Neural cell (in vitro differentiated cells): ENCODE measurements around the gene PGRMC2. TPM values are rescaled to one million over a fixed set of nuclear protein-coding genes. Genes with fewer than 3 reads are reported as not detected.

Experiments used
- H2AFZ ChIP-seq: fragments of 200-600, 300-800 bp; sonication (generic), shearing (Covaris generic); 2 replicates; pipeline ENCODE4 v1.6.0; 2014; ENCODE audit warnings: low read depth, mild to moderate bottlenecking, antibody characterized with exemption, low read length, moderate library complexity
- H3F3A ChIP-seq: fragments of 200-600 bp; shearing (Covaris generic); 2 replicates; pipeline ENCODE4 v1.6.1; 2016; ENCODE audit warnings: mild to moderate bottlenecking, moderate library complexity, mixed read lengths, antibody characterized with exemption, low read length; ENCODE audit not compliant: insufficient read depth, poor library complexity, severe bottlenecking
- H3K27ac ChIP-seq: fragments of 200-600, 300-800 bp; sonication (generic), shearing (Covaris generic); 2 replicates; pipeline ENCODE4 v1.5.1; 2014; ENCODE audit warnings: mild to moderate bottlenecking, low read length, moderate library complexity
- H3K27me3 ChIP-seq: fragments of 300-800, 200-600 bp; sonication (generic), shearing (Covaris generic); 2 replicates; pipeline ENCODE4 v1.6.0; 2014; ENCODE audit warnings: mild to moderate bottlenecking, low read depth, low read length, moderate library complexity; ENCODE audit not compliant: insufficient read depth
- H3K36me3 ChIP-seq: fragments of 300-800, 200-600 bp; sonication (generic), shearing (Covaris generic); 2 replicates; pipeline ENCODE4 v1.5.1; 2014; ENCODE audit warnings: mild to moderate bottlenecking, antibody characterized with exemption, low read length, moderate library complexity; ENCODE audit not compliant: insufficient read depth
- H3K4me2 ChIP-seq: fragments of 300-800, 200-600 bp; sonication (generic), shearing (Covaris generic); 2 replicates; pipeline ENCODE4 v1.6.0; 2014; ENCODE audit warnings: mild to moderate bottlenecking, low read length
- H3K4me3 ChIP-seq: fragments of 300-800, 200-600 bp; sonication (generic), shearing (Covaris generic); 2 replicates; pipeline ENCODE4 v1.5.1; 2014; ENCODE audit warnings: mild to moderate bottlenecking, low read length, moderate library complexity
- H3K79me2 ChIP-seq: fragments of 200-600 bp; shearing (Covaris generic); replicated peaks from 2 replicates; pipeline ENCODE4 v1.6.0; 2014; ENCODE audit warnings: mild to moderate bottlenecking, low read length, moderate library complexity; ENCODE audit not compliant: insufficient read depth
- H3K9ac ChIP-seq: fragments of 300-800, 200-600 bp; sonication (generic), shearing (Covaris generic); 2 replicates; pipeline ENCODE4 v1.6.1; 2016; ENCODE audit warnings: mild to moderate bottlenecking, low read length, mixed read lengths
- H3K9me2 ChIP-seq: fragments of 200-600 bp; shearing (Covaris generic); 2 replicates; pipeline ENCODE4 v1.6.1; 2016; ENCODE audit warnings: mild to moderate bottlenecking, low read length, mixed read lengths; ENCODE audit not compliant: insufficient read depth
- H3K9me3 ChIP-seq: fragments of 200-600, 300-800 bp; sonication (generic), shearing (Covaris generic); 2 replicates; pipeline ENCODE4 v1.6.1; 2016; ENCODE audit warnings: mild to moderate bottlenecking, mixed run types, low read length, moderate library complexity, mixed read lengths
- H4K20me1 ChIP-seq: fragments of 200-600 bp; shearing (Covaris generic); 2 replicates; pipeline ENCODE4 v1.6.1; 2016; ENCODE audit warnings: mild to moderate bottlenecking, mixed run types; ENCODE audit not compliant: insufficient read depth
- CTCF ChIP-seq: fragments of 450-650 bp; IDR thresholded peaks from 2 replicates; pipeline ENCODE4 v1.5.1; 2014; ENCODE audit warnings: antibody characterized with exemption, mild to moderate bottlenecking, moderate library complexity; ENCODE audit not compliant: poor library complexity, severe bottlenecking
- EP300 ChIP-seq: fragments of 450-650 bp; conservative IDR thresholded peaks from 2 replicates; pipeline ENCODE4 v1.6.1; 2014; ENCODE audit warnings: antibody characterized with exemption, mild to moderate bottlenecking, moderate library complexity; ENCODE audit not compliant: poor library complexity, severe bottlenecking
- EZH2 ChIP-seq: fragments of 200-600, 300-800 bp; shearing (Covaris generic), sonication (generic); IDR thresholded peaks from 2 replicates; pipeline ENCODE4 v1.6.1; 2014; ENCODE audit warnings: antibody characterized with exemption, low read length, borderline replicate concordance, mild to moderate bottlenecking; ENCODE audit not compliant: insufficient read depth, poor library complexity, severe bottlenecking
- MXI1 ChIP-seq: fragments of 450-650 bp; conservative IDR thresholded peaks from 2 replicates; pipeline ENCODE4 v1.6.1; 2014; ENCODE audit warnings: antibody characterized with exemption, mild to moderate bottlenecking; ENCODE audit not compliant: poor library complexity, severe bottlenecking
- POLR2AphosphoS5 ChIP-seq: IDR thresholded peaks from 2 replicates; pipeline ENCODE4 v1.6.1; 2012
- RAD21 ChIP-seq: fragments of 450-650 bp; conservative IDR thresholded peaks from 2 replicates; pipeline ENCODE4 v1.6.1; 2014; ENCODE audit warnings: antibody characterized with exemption, mild to moderate bottlenecking, moderate library complexity
- REST ChIP-seq: IDR thresholded peaks from 2 replicates; pipeline ENCODE4 v1.6.1; 2012; ENCODE audit warnings: borderline replicate concordance
- SMC3 ChIP-seq: fragments of 450-650 bp; conservative IDR thresholded peaks from 2 replicates; pipeline ENCODE4 v1.6.1; 2014; ENCODE audit warnings: antibody characterized with exemption, mild to moderate bottlenecking, moderate library complexity; ENCODE audit not compliant: poor library complexity
- TAF1 ChIP-seq: IDR thresholded peaks from 2 replicates; pipeline ENCODE4 v1.6.1; 2012; ENCODE audit warnings: low read depth
- polyA plus RNA-seq: library from polyadenylated mRNA; depleted of rRNA; stranded (reverse); fragments of >200 nt; gene quantifications from 2 replicates; pipeline ENCODE4 v1.2.3, GENCODE V29; 2014

Gene PGRMC2
- polyA plus RNA-seq, 1 donor from 2014 or later = 16.5 TPM

- Histone ChIP-seq H3F3A (no peaks in the 10 kb centered on the region), H3K27me3 (no peaks in the 10 kb centered on the region), H3K79me2 (no peaks in the 10 kb centered on the region), H3K27ac (no peak overlapping the region), H3K4me2 (no peak overlapping the region), H3K4me3 (no peak overlapping the region), H3K9me3 (no peaks in the 10 kb centered on the region), H4K20me1 (no peaks in the 10 kb centered on the region), H3K36me3 (no peaks in the 10 kb centered on the region), H3K9me2 (no peaks in the 10 kb centered on the region), H3K9ac (no peak overlapping the region), H2AFZ (no peak overlapping the region)
- no peak for TF ChIP-seq CTCF
- no peak for TF ChIP-seq REST
- TF ChIP-seq SMC3 = no peak
- TF ChIP-seq EP300 = no peak
- TF ChIP-seq MXI1 = no peak
- no peak for TF ChIP-seq EZH2
- TF ChIP-seq TAF1 = no peak
- TF ChIP-seq RAD21 = no peak
- no peak for TF ChIP-seq POLR2AphosphoS5
Measured at GRCh38 chr4:128244379-128244778, 43.2 kb downstream of the PGRMC2 start.

- Histone ChIP-seq H3K4me3 (no peak overlapping the region), H3K4me2 (no peak overlapping the region), H2AFZ (no peak overlapping the region), H3K79me2 (no peaks in the 10 kb centered on the region), H3K9ac (no peak overlapping the region), H3F3A (no peaks in the 10 kb centered on the region), H3K27me3 (no peaks in the 10 kb centered on the region), H3K27ac (no peak overlapping the region), H3K36me3 (no peaks in the 10 kb centered on the region), H3K9me3 (no peaks in the 10 kb centered on the region), H3K9me2 (no peaks in the 10 kb centered on the region), H4K20me1 (no peaks in the 10 kb centered on the region)
- no peak for TF ChIP-seq TAF1
- TF ChIP-seq EP300 = no peak
- TF ChIP-seq MXI1 = no peak
- no peak for TF ChIP-seq SMC3
- TF ChIP-seq RAD21 = no peak
- TF ChIP-seq REST = no peak
- no peak for TF ChIP-seq EZH2
- TF ChIP-seq CTCF = no peak
- TF ChIP-seq POLR2AphosphoS5 = no peak
Measured at GRCh38 chr4:128242601-128243000, 45.0 kb downstream of the PGRMC2 start.
